T-helper 2 cell treated with Interferon-gamma antibody and Interleukin-4, amounts not matched to agents 5 μg/mL and 100 μg/mL, for 36 hours (primary cell): ENCODE measurements around the gene FOLR1.
"Not testable (repeated sequence)": the region's sequence is repeated elsewhere in the genome, so short reads cannot be mapped to it uniquely, and the experiment has no call there.

ENCODE experiments used
- DNase-seq: peaks from one replicate; pipeline ENCODE4 v3.0.0; 2021; ENCODE audit warnings: low spot score
- H3K27ac Mint-ChIP-seq: one replicate; pipeline ENCODE4 v1.8.0; 2021; ENCODE audit warnings: mild to moderate bottlenecking, mixed read lengths
- H3K27me3 Mint-ChIP-seq: one replicate; pipeline ENCODE4 v1.8.0; 2021; ENCODE audit warnings: low read depth, mixed read lengths
- H3K36me3 Mint-ChIP-seq: one replicate; pipeline ENCODE4 v1.8.0; 2021; ENCODE audit warnings: low read depth, mixed read lengths
- H3K4me1 Mint-ChIP-seq: one replicate; pipeline ENCODE4 v1.8.0; 2021; ENCODE audit warnings: low read depth, mixed read lengths
- H3K4me3 Mint-ChIP-seq: one replicate; pipeline ENCODE4 v1.8.0; 2022; ENCODE audit warnings: mild to moderate bottlenecking, moderate library complexity, mixed read lengths
- H3K9me3 Mint-ChIP-seq: one replicate; pipeline ENCODE4 v1.8.0; 2021; ENCODE audit warnings: mixed read lengths

Gene FOLR1

GRCh38 chr11:72202571-72202970 is 10.6 kb downstream of the FOLR1 start:
- H3K4me3 Mint-ChIP-seq = no peak overlapping the region
- peaks cover 10% of the 10 kb centered on the region for H3K4me1 Mint-ChIP-seq
- no peak for DNase-seq
- H3K9me3 Mint-ChIP-seq = no peaks in the 10 kb centered on the region
- H3K36me3 Mint-ChIP-seq = no peaks in the 10 kb centered on the region
- H3K27me3 Mint-ChIP-seq = no peaks in the 10 kb centered on the region
- no peak overlapping the region for H3K27ac Mint-ChIP-seq

- Mint-ChIP-seq H3K4me3 (no peak overlapping the region), H3K36me3 (no peaks in the 10 kb centered on the region), H3K4me1 (peaks cover 10% of the 10 kb centered on the region), H3K9me3 (no peaks in the 10 kb centered on the region), H3K27ac (no peak overlapping the region), H3K27me3 (no peaks in the 10 kb centered on the region)
- DNase-seq = no peak
Measured at GRCh38 chr11:72203163-72203562, 11.2 kb downstream of the FOLR1 start.

- no peak for DNase-seq
- no peak overlapping the region for H3K4me3 Mint-ChIP-seq
- no peak overlapping the region for H3K27ac Mint-ChIP-seq
- H3K4me1 Mint-ChIP-seq = peaks cover 10% of the 10 kb centered on the region
- peaks cover under 1% of the 10 kb centered on the region for H3K36me3 Mint-ChIP-seq
- H3K9me3 Mint-ChIP-seq = peaks cover 13% of the 10 kb centered on the region
- H3K27me3 Mint-ChIP-seq = peaks cover 11% of the 10 kb centered on the region
Measured at GRCh38 chr11:72204886-72205285, 12.9 kb downstream of the FOLR1 start.

- not testable (repeated sequence) for H3K4me3 Mint-ChIP-seq, H3K27ac Mint-ChIP-seq, H3K36me3 Mint-ChIP-seq, DNase-seq
- H3K9me3 Mint-ChIP-seq = peaks cover 18% of the 10 kb centered on the region
- H3K27me3 Mint-ChIP-seq = peaks cover 24% of the 10 kb centered on the region
- H3K4me1 Mint-ChIP-seq = peaks cover 10% of the 10 kb centered on the region
Measured at GRCh38 chr11:72206794-72207193, 14.9 kb downstream of the FOLR1 start.

- Mint-ChIP-seq H3K4me3 (no peak overlapping the region), H3K36me3 (peaks cover 2% of the 10 kb centered on the region), H3K27ac (no peak overlapping the region), H3K27me3 (peaks cover 35% of the 10 kb centered on the region), H3K9me3 (peaks cover 18% of the 10 kb centered on the region), H3K4me1 (peaks cover 3% of the 10 kb centered on the region)
- no peak for DNase-seq
Measured at GRCh38 chr11:72208281-72208680, 16.3 kb downstream of the FOLR1 start.

- Mint-ChIP-seq H3K4me1 (no peaks in the 10 kb centered on the region), H3K9me3 (peaks cover 18% of the 10 kb centered on the region), H3K36me3 (peaks cover 2% of the 10 kb centered on the region), H3K4me3 (no peak overlapping the region), H3K27ac (no peak overlapping the region), H3K27me3 (peaks cover 38% of the 10 kb centered on the region)
- DNase-seq = no peak
Measured at GRCh38 chr11:72209101-72209500, 17.2 kb downstream of the FOLR1 start.

- Mint-ChIP-seq H3K27ac (no peak within 1 kb of the TSS), H3K4me1 (peaks cover 10% of the 10 kb centered on the region), H3K27me3 (peaks cover 46% of the 10 kb centered on the region), H3K4me3 (no peak within 1 kb of the TSS), H3K9me3 (no peaks in the 10 kb centered on the region), H3K36me3 (no peaks in the 10 kb centered on the region)
- DNase-seq = no peak
Measured at GRCh38 chr11:72216638-72217037, 24.7 kb downstream of the FOLR1 start, which contains the start of gene FOLR2. FOLR2 (plus strand) TSS chr11:72216794; CDS start chr11:72218585, 1,791 bp downstream.

- DNase-seq = no peak
- H3K9me3 Mint-ChIP-seq = no peaks in the 10 kb centered on the region
- H3K36me3 Mint-ChIP-seq = no peaks in the 10 kb centered on the region
- peaks cover 17% of the 10 kb centered on the region for H3K4me1 Mint-ChIP-seq
- peak overlapping the region; percentile 44 for H3K4me3 Mint-ChIP-seq
- peak overlapping the region; percentile 37 for H3K27ac Mint-ChIP-seq
- H3K27me3 Mint-ChIP-seq = peaks cover 37% of the 10 kb centered on the region
Measured at GRCh38 chr11:72217841-72218240, 25.9 kb downstream of the FOLR1 start.

- H3K4me3 Mint-ChIP-seq = peak overlapping the region; percentile 44
- peaks cover 17% of the 10 kb centered on the region for H3K4me1 Mint-ChIP-seq
- peaks cover 33% of the 10 kb centered on the region for H3K27me3 Mint-ChIP-seq
- no peak overlapping the region for H3K27ac Mint-ChIP-seq
- no peaks in the 10 kb centered on the region for H3K9me3 Mint-ChIP-seq
- no peaks in the 10 kb centered on the region for H3K36me3 Mint-ChIP-seq
- no peak for DNase-seq
Measured at GRCh38 chr11:72218251-72218745, 26.4 kb downstream of the FOLR1 start.

- Mint-ChIP-seq H3K27me3 (peaks cover 20% of the 10 kb centered on the region), H3K27ac (no peak overlapping the region)
Measured at GRCh38 chr11:72220696-72221363, 28.9 kb downstream of the FOLR1 start.

GRCh38 chr11:72221386-72222075 is 29.6 kb downstream of the FOLR1 start:
- Mint-ChIP-seq H3K4me1 (peaks cover 29% of the 10 kb centered on the region), H3K9me3 (no peaks in the 10 kb centered on the region), H3K27me3 (peaks cover 14% of the 10 kb centered on the region), H3K27ac (no peak overlapping the region), H3K36me3 (peaks cover 4% of the 10 kb centered on the region), H3K4me3 (no peak overlapping the region)
- DNase-seq = no peak

More at GRCh38 chr11:72220696-72221363, 28.9 kb downstream of the FOLR1 start:
- no peak overlapping the region for H3K4me3 Mint-ChIP-seq
- no peaks in the 10 kb centered on the region for H3K9me3 Mint-ChIP-seq
- peaks cover 4% of the 10 kb centered on the region for H3K36me3 Mint-ChIP-seq
- H3K4me1 Mint-ChIP-seq = peaks cover 24% of the 10 kb centered on the region
- DNase-seq = no peak

GRCh38 chr11:72222106-72222891 is 30.4 kb downstream of the FOLR1 start:
- Mint-ChIP-seq H3K4me1 (peaks cover 28% of the 10 kb centered on the region), H3K36me3 (peaks cover 4% of the 10 kb centered on the region), H3K27ac (peak overlapping the region; percentile 86), H3K9me3 (no peaks in the 10 kb centered on the region), H3K27me3 (peaks cover 7% of the 10 kb centered on the region), H3K4me3 (peak overlapping the region; percentile 89)
- DNase-seq = no peak

- H3K9me3 Mint-ChIP-seq = no peaks in the 10 kb centered on the region
- peaks cover 3% of the 10 kb centered on the region for H3K27me3 Mint-ChIP-seq
- peak overlapping the region; percentile 89 for H3K4me3 Mint-ChIP-seq
- peak overlapping the region; percentile 86 for H3K27ac Mint-ChIP-seq
- H3K4me1 Mint-ChIP-seq = peaks cover 22% of the 10 kb centered on the region
- DNase-seq = peak; percentile 96
- peaks cover 4% of the 10 kb centered on the region for H3K36me3 Mint-ChIP-seq
Measured at GRCh38 chr11:72222907-72223614, 31.1 kb downstream of the FOLR1 start.
